Gastrocnemius medialis (tissue), 4 donors: ENCODE data around the gene C1QTNF8. TPM values are rescaled to one million over a fixed set of nuclear protein-coding genes. Genes with fewer than 3 reads are reported as not detected.

ENCODE experiments used
- ATAC-seq, 2 donors: fragments of 150-250 bp; one replicate each; pipeline ENCODE4 v1.9.1; 2016
- DNase-seq, 2 donors: peaks; one replicate each; pipeline ENCODE4 v3.0.0-alpha.2; 2019
- H3K27ac ChIP-seq, 4 donors: fragments of 200-600 bp; sonication (generic); 1 replicate in 1 of 4; 2 replicates in 3 of 4; pipeline ENCODE4 v1.5.1; 2016 to 2018; ENCODE audit warnings: mild to moderate bottlenecking in 2 of 4, moderate library complexity in 1 of 4
- H3K27me3 ChIP-seq, 3 donors: fragments of 200-600 bp; sonication (generic) in 2 of 3; 1 replicate in 1 of 3; 2 replicates in 2 of 3; pipeline versions ENCODE4 v1.5.1 to v1.6.0; 2016 to 2019; ENCODE audit warnings: mild to moderate bottlenecking in 1 of 3, moderate library complexity in 1 of 3
- H3K36me3 ChIP-seq, 2 donors: fragments of 200-600 bp; sonication (generic) in 1 of 2; one replicate each; pipeline ENCODE4 v1.5.1; 2017 to 2018
- H3K4me1 ChIP-seq, 2 donors: fragments of 200-600 bp; sonication (generic) in 1 of 2; one replicate each; pipeline ENCODE4 v1.5.1; 2016 to 2017; ENCODE audit warnings: mild to moderate bottlenecking in 2 of 2
- H3K4me3 ChIP-seq, 4 donors: fragments of 200-600 bp; sonication (generic) in 3 of 4; 1 replicate in 1 of 4; 2 replicates in 3 of 4; pipeline ENCODE4 v1.5.1; 2016 to 2019; ENCODE audit warnings: mild to moderate bottlenecking in 2 of 4
- H3K9me3 ChIP-seq, 3 donors: fragments of 200-600 bp; sonication (generic) in 2 of 3; 1 replicate in 1 of 3; 2 replicates in 2 of 3; pipeline ENCODE4 v1.5.1; 2016 to 2019
- CTCF ChIP-seq, 5 experiments: fragments of 450-650 bp in 3 of 5; fragments of 200-600 bp in 2 of 5; sonication (generic) in 2 of 5; IDR thresholded peaks in 4 of 5; conservative IDR thresholded peaks in 1 of 5; 1 replicate in 4 of 5; 2 replicates in 1 of 5; pipeline ENCODE4 v1.5.1; 2016 to 2019; ENCODE audit warnings: antibody characterized with exemption in 5 of 5, mild to moderate bottlenecking in 3 of 5, moderate library complexity in 3 of 5
- POLR2A ChIP-seq, 2 donors: fragments of 450-650 bp; IDR thresholded peaks; one replicate each; pipeline ENCODE4 v1.6.1; 2017; ENCODE audit warnings: antibody characterized with exemption in 2 of 2, mild to moderate bottlenecking in 2 of 2, moderate library complexity in 2 of 2
- in situ Hi-C, 4 donors: fragments of 200-750 bp; cut with MboI; loops; one replicate each; pipeline versions ENCODE4 v1.15.0 to v1.8.0; 2017; ENCODE audit warnings: low sequenced_read_pairs in 4 of 4
- intact Hi-C: fragments of 100-400 bp; cut with DNase I; formaldehyde crosslinking; loops from one replicate; pipeline ENCODE4 v1.15.1; 2023; ENCODE audit warnings: low total_unique reads
- total RNA-seq, 4 donors: library from RNA; depleted of rRNA; stranded (reverse); fragments of >200 nt; gene quantifications; one replicate each; pipeline versions ENCODE4 v1.1.0 to v1.2.3, GENCODE V29; 2016

Gene C1QTNF8
- total RNA-seq, 4 donors from 2014 or later, result not detected

- Histone ChIP-seq H3K27me3 (peaks cover 64 to 81% (median 68%) of the 10 kb centered on the region in 3 donors), H3K4me3 (no peak overlapping the region), H3K36me3 (no peaks in the 10 kb centered on the region), H3K9me3 (no peaks in the 10 kb centered on the region), H3K27ac (no peak overlapping the region), H3K4me1 (no peaks in the 10 kb centered on the region)
- intact Hi-C loops, result no loop called here
- in situ Hi-C loops, result no loop called here
- ATAC-seq (no peak), DNase-seq (no peak)
- TF ChIP-seq POLR2A (IDR thresholded peaks at IDR 0.05), result no peak
- TF ChIP-seq CTCF (IDR thresholded peaks at IDR 0.05 in 4 of 5, conservative IDR thresholded peaks at IDR 0.05 in 1 of 5), result no peak
Measured at GRCh38 chr16:1079341-1079740, 16.7 kb downstream of the C1QTNF8 start.

GRCh38 chr16:1078579-1079021 is 17.4 kb downstream of the C1QTNF8 start:
- DNase-seq (peak; percentile 30 to 54), ATAC-seq (peak; percentile 71 to 83)
- Histone ChIP-seq H3K9me3 (no peaks in the 10 kb centered on the region), H3K27me3 (peaks cover 60 to 83% (median 68%) of the 10 kb centered on the region in 3 donors), H3K4me3 (no peak overlapping the region), H3K27ac (no peak overlapping the region), H3K36me3 (no peaks in the 10 kb centered on the region), H3K4me1 (no peaks in the 10 kb centered on the region)
- in situ Hi-C loops, result no loop called here
- intact Hi-C loops, result no loop called here
- TF ChIP-seq POLR2A (IDR thresholded peaks at IDR 0.05) (no peak), CTCF (IDR thresholded peaks at IDR 0.05 in 4 of 5, conservative IDR thresholded peaks at IDR 0.05 in 1 of 5) (no peak)

- DNase-seq, result no peak
- TF ChIP-seq CTCF (IDR thresholded peaks at IDR 0.05 in 4 of 5, conservative IDR thresholded peaks at IDR 0.05 in 1 of 5), result no peak
- no peak for TF ChIP-seq POLR2A (IDR thresholded peaks at IDR 0.05)
- H3K4me1 ChIP-seq, result no peaks in the 10 kb centered on the region
- ATAC-seq, result no peak
- H3K9me3 ChIP-seq, result no peaks in the 10 kb centered on the region
- no peaks in the 10 kb centered on the region for H3K36me3 ChIP-seq
- H3K27ac ChIP-seq, result no peak overlapping the region
- H3K4me3 ChIP-seq, result no peak overlapping the region
- intact Hi-C loops, result no loop called here
- in situ Hi-C loops, result no loop called here
- H3K27me3 ChIP-seq, result peaks cover 60 to 83% (median 72%) of the 10 kb centered on the region in 3 donors
Measured at GRCh38 chr16:1077877-1078578, 18.0 kb downstream of the C1QTNF8 start.

GRCh38 chr16:1076801-1077576 is 19.1 kb downstream of the C1QTNF8 start:
- Histone ChIP-seq H3K4me3 (no peak overlapping the region), H3K36me3 (no peaks in the 10 kb centered on the region), H3K9me3 (no peaks in the 10 kb centered on the region), H3K27me3 (peaks cover 59 to 81% (median 67%) of the 10 kb centered on the region in 3 donors), H3K4me1 (no peaks in the 10 kb centered on the region), H3K27ac (no peak overlapping the region)
- in situ Hi-C loops, result no loop called here
- TF ChIP-seq CTCF (IDR thresholded peaks at IDR 0.05 in 4 of 5, conservative IDR thresholded peaks at IDR 0.05 in 1 of 5) (no peak), POLR2A (IDR thresholded peaks at IDR 0.05) (no peak)
- intact Hi-C loops, result no loop called here
- no peak for ATAC-seq
- no peak for DNase-seq
